ENCODE data around the gene LAMC2.

Gene LAMC2

DNA sequence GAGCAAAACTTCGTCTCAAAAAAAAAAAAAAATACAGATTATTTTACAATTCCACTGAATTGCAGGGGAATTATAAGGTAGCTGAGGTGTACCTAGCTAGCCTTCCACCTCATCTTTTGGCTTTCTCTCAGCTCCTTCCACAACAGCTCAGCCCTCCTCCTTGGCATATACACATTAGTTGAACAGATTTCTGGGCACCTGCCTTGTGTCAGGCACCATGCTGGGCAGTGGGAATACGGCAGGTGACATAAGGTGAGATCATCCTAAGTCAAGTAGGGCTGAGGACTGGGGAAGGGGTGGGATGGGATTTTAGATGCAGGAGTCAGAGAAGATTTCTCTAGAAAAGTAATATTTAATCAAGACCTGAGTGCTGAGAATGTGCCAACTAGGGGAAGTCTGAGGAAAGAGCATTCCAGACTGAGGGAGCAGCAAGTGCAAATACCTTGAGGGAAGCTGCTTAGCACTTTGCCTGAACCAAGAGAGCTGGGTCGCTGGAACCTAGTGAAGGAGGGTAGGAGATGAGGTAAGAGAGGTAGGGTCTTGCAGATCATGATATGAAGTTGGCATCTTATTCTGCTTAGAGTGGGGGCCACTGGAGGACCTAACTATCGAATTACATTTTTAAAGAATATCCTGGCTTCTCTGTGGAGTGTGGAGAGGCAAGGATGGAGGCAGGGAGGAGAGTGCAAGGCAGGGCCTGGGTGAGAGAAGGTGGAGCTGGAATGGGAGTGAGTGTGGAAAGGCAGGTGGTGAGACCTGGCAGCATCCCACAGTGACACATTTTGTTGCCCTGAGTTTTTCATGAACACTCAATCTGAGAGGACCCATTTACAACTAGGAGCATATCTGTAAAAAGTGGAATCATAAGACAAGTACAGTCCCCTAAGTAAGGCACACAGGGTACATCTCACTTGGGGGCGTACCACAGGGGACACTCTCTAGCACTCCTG is 28.2 kb downstream of the LAMC2 start:
- DNase-seq (ENCODE audit: low spot score), result no peak

DNA sequence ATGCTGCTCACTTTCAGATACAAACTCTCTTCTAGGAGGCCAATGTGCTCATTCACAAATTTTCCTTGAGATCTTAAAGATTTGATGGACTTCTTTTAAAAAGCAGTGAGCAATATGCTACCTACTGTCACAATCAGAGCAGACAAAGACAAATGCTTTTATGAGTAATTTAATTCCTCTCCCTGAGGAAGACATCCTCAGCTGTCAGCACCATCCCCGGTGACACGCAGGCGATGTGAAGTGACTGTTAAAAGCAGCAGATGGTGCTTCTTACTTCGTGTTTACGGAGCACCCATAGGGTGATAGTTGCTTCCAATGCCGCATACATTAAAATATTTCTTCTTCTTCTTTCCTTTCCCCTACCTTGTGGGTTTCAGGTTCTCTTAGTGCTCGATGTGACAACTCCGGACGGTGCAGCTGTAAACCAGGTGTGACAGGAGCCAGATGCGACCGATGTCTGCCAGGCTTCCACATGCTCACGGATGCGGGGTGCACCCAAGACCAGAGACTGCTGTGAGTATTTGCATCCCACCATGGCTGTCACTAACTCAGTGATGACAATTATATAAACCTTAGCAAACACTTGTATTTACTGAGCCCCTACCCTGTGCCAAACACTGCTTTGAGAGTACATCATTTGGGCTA is 29.1 kb downstream of the LAMC2 start:
- no peak for DNase-seq (ENCODE audit: low spot score)

- no peak for DNase-seq (ENCODE audit: low spot score)
These were observed 29.9 kb downstream of the LAMC2 start for GRCh38 chr1:183215936-183216335.

DNA sequence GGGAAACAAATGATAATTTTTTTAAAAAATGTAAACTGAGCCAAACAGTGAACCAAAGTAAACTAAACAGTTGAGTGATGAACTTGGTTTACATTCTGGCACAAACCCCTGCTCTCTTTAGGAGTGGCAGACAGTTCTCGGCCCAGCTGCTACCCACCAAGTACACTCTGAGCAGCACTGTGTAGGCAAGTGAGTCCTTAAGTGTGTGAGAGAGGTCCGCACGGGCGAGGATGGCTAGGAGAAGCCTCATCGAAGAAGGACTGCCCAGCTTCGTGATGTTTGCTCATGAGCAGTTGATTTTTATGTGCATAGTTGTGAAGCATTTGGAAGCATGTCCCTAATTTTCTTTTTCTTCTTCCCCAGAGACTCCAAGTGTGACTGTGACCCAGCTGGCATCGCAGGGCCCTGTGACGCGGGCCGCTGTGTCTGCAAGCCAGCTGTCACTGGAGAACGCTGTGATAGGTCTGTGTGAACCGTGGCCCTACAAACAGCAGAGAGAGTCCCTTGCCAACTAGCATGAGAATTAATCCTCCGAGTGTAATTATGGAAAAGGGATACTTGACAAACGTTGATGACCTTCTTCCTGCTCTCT is 32.1 kb downstream of the LAMC2 start:
- no peak for DNase-seq (ENCODE audit: low spot score)

- DNase-seq (ENCODE audit: low spot score), result no peak
These were observed 33.0 kb downstream of the LAMC2 start for GRCh38 chr1:183218971-183219615.

DNA sequence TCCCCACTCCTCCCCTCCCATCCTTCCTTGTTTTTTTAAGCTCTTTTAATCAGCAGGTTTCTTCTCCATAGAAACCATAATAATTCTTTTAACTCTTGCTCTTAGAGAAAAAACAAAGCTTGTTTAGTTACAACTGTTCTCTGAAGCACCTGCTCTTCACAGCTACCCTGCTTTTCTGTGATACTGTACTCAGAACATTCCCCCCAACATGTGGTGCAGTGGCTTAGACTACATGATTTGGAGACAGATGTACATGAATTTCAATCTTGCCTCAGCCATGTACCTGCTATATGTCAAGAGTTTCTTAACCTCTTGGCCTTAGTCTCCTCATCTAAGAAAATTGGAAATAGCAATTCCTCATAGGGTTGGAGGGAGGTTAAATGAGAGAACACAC is 33.5 kb downstream of the LAMC2 start:
- no peak for DNase-seq (ENCODE audit: low spot score)

- DNase-seq (ENCODE audit: low spot score), result no peak
These were observed 36.8 kb downstream of the LAMC2 start for GRCh38 chr1:183222909-183223308.

DNA sequence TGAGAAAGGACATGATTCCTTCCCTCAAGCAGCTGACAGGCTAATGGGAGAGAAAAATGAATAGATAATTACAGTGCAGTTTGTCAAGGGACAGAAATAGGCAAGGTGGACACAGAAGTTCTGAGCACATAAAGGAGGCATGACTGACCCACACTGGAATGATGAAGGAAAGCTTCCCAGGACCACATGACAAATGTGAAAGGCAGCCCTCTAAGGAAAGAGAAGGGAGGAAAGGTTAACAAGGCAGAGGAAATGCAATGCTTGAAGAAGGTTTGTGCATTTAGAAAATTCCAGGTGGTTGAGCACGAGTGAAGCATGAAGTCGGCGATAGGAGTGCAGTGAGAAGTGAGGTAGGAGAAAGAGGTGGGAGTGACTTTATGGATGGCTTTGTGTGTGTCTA is 37.4 kb downstream of the LAMC2 start:
- DNase-seq (ENCODE audit: low spot score), result no peak

GRCh38 chr1:183226361-183226760 is 40.3 kb downstream of the LAMC2 start:
- no peak for DNase-seq (ENCODE audit: low spot score)

- DNase-seq (ENCODE audit: low spot score), result no peak
These were observed 40.9 kb downstream of the LAMC2 start for GRCh38 chr1:183226963-183227362.

DNA sequence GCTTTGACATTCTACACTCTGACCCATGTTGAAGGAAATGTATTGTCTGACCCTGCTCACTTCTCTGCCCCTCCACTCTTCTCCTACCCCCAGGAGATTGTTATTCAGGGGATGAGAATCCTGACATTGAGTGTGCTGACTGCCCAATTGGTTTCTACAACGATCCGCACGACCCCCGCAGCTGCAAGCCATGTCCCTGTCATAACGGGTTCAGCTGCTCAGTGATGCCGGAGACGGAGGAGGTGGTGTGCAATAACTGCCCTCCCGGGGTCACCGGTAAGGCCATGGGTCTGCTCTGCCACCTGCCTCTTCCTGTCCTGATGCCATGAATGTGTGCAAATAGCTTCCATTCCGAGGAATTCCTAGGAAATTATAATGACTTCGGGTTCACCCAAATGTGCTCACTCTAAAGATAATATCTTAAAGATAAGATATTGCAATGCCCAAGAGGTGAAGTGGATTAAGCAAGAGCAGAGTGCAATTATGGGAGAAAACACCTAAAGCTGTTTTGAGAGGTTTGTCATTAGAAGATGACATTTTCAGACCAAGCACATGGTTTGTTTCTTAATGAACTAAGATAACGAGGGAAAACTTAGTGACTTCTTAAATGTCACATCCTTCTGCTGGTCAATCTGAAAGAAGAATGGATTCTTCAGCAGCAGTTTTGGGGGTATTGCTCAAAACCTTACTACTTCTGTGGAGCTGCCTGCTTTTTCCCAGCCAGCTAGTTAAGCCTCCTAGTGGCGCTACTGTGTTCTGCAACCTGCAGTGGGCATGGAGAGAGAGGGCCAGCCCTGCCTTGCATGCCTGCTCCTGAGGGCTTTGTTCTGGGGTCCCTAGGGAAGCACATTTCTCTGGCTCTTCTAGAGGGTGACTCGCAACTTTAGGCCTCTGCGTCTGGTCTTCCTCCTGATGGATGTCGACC is 41.6 kb downstream of the LAMC2 start:
- DNase-seq (ENCODE audit: low spot score), result peak; percentile 74

- DNase-seq (ENCODE audit: low spot score), result no peak
These were observed 42.5 kb downstream of the LAMC2 start for GRCh38 chr1:183228347-183229220.

DNA sequence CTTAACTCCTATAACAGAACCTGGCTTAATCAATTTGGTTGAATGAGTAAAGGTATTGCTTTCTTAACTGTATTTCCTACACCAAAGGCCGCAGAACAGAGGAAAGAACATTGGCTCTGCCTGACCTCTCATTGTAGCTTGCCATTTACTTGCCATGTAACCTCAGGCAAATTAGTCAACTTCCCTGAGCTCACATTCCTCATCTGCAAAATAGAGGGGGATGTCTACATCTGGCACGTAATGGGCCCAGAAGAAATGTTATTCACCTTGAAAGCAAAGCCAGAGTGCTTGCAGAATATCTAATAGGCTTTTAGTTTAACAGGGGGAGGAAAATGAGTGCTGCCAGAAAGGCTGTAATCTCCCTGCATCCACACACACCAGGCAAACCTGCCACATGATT is 44.3 kb downstream of the LAMC2 start:
- no peak for DNase-seq (ENCODE audit: low spot score)

DNA sequence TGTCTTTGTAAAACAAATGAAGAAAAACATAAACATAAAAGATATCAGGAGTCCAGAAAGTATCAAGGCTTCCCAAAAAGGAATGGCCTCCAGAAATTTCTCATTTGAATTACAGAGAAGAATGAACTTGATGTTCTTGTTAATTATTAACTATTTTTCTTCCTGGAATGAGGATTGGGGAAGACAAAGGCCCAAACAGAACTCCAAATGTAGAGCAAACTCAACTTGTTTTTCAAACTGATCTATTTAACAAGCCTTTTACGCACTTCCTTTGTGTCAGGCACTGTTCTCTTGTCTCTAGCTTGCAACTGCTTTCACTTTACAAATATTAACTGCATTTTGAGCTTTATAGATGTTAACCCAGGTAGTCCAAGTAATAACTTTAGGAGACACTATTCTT is 45.5 kb downstream of the LAMC2 start:
- no peak for DNase-seq (ENCODE audit: low spot score)

DNA sequence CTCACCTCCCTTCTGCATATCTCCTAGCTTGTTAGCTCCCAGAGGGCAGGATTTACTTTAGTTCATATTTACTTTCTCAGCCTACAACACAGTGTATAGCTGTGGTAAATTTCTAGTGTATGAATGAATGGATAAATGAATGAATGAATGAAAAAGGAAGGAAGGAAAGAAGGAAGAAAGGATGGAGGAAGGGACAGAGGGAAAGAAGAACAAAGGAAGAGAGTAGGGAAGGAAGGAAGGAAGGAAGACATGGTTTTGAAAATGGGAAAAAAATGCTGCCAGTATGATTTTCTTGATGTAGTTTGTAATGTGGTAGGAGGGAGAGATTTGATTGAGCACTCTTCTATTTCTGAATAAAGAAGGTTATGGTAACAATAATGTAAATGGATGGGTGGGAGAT is 47.0 kb downstream of the LAMC2 start:
- DNase-seq (ENCODE audit: low spot score), result no peak

DNA sequence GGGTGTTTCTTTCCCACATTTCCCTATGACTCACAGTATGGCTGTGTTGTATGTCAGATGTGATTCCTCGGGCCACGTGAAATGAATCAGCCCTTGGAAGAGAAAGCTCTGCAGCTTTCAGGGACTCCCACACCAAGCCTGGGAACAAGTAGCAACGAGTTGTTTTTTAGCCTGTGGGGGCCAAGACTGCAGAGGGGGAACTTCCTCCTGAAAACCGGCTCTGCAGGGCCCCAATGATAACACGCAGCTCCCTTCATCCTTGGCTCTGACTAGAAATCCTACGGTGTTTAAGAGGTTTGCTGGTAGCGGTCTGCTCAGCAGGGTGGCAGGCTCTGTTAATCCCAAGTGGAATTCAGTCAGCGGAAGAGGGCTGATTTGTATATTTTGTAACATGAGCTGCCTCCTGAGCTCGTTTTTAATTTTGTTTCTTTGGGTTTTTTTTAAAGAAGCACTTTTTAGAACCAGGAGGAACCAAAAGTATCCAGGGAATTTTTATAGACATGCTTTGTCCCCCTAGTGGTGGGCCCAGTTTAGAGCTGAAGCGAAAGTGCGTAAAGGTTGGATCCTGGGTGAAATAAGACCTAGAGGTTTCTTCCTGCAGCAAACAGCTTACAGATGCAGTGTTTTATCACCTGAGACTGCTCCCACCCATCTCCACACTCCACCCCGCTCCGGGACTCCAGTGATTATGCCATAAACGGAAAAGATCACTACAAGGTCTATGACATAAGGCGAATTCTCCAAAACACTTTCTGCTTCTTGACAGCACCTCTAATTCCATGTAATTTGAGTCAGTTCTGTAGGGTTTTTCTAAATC is 48.8 kb downstream of the LAMC2 start:
- peak; percentile 75 for DNase-seq (ENCODE audit: low spot score)

DNA sequence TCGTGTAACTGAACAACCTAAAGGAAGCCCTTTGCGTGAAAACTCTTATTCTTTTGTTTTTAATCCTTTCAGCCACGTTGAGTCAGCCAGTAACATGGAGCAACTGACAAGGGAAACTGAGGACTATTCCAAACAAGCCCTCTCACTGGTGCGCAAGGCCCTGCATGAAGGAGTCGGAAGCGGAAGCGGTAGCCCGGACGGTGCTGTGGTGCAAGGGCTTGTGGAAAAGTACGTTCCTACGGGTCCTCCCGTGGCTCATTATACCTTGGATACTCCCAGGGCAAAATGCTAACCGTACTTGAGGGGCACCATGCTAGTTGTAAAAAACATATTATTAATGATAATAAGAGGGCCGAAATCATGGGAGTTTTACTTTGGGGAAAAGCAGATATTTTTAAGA is 49.4 kb downstream of the LAMC2 start:
- no peak for DNase-seq (ENCODE audit: low spot score)

GRCh38 chr1:183236158-183236725 is 50.2 kb downstream of the LAMC2 start:
- DNase-seq (ENCODE audit: low spot score), result no peak

DNA sequence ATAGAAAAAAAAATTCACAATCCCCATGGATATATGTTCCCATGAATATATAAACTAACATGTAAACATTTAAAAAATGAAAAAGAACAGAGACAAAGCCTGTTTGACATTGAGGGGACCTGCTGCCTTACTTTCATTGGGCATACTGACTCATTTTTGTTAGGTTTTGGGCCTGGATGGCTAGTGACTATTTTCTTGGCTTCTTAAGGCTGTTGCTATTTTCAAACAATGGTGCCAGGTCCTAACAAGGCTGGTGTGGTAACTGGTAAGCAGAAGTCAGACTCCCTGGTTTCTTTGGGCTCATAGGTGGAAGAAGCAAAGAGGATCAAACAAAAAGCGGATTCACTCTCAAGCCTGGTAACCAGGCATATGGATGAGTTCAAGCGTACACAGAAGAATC is 51.0 kb downstream of the LAMC2 start:
- peak; percentile 22 for DNase-seq (ENCODE audit: low spot score)
